ENCODE results near the gene ICAM3.

GRCh38 chr19:10305139-10305806, 34.2 kb downstream of the ICAM3 start:
- TF ChIP-seq CTCF (IDR thresholded peaks at IDR 0.05), result no peak
- no peak for TF ChIP-seq POLR2A (IDR thresholded peaks at IDR 0.05)
- no peak for TF ChIP-seq EP300 (IDR thresholded peaks at IDR 0.05)

Measured in suprapubic skin (tissue), 3 donors.